CD4-positive, alpha-beta T cell treated with Interferon alpha-2 for 1 hour (primary cell): ENCODE results near the gene ADNP2.

Experiments
- DNase-seq, 2 donors: peaks; one replicate each; pipeline ENCODE4 v3.0.0-alpha.2; 2020 to 2022

The ADNP2 gene

DNA sequence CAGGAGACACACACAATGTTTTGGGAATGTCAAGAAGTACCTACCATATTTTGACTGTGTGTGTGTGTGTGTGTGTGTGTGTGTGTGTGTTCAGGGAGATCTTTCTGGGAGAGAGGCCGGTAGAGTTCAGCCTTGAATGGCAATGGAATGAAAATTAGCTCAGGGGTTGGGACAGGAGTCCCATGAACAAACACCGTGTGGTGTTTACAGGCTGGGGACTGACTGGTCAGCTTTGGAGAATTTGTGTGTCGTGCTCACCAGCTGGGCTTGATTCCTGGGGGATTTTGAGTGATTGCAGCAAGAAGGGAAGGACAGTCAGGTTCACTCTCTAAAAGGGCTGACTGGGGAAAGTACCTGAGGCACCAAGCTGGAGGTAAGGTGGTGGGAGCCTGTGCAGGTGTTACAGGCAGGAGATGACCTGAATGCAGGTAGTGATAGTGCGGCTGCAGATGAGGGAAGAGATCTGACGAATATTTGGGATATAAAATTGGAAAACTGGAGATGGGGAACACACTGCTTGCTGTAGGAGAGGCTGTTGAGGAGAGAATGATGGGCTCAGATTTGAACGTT, 2.5 kb upstream of the ADNP2 start:
- DNase-seq = no peak

DNA sequence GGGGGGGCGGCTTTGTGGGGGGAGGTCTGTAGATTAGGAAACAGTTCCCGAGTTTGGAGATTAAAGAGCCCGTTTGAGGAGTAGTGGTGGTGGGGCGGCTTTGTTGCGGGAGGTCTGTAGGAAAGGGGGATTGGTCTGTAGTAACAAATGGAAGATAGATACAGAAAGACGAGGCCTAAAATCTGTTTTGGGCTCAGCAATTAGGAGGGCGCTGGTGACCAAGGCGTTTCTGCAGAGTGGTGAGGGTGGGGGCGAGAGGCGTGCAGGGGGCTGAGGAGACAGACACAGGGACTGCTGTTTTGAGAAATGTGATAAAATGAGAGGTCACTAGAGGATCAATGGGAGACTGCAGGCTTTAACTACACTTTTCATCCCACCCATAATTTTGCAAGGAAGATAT, 1.6 kb upstream of the ADNP2 start:
- no peak for DNase-seq

DNA sequence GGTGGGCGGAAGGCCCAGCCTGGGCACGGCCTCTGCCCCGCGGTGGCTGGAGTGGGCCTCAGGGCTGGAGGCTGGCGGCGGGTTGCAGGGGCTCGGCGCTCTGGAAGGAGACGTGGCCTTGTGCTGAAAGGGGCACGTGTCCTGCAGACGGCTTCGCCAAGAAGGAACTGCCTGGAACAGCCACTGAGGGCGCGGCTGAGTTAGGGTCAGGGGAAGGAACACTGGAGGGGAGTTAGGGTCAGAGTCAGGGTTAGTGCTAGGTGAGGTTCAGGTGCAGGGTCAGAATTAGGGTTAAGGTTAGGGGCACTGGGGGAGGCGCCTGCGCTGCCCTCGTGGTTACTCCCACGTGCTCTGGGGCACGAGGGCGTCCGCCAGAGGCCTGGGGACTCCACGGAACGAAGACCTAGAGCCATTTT, 933 bp upstream of the ADNP2 start:
- no peak for DNase-seq

DNA sequence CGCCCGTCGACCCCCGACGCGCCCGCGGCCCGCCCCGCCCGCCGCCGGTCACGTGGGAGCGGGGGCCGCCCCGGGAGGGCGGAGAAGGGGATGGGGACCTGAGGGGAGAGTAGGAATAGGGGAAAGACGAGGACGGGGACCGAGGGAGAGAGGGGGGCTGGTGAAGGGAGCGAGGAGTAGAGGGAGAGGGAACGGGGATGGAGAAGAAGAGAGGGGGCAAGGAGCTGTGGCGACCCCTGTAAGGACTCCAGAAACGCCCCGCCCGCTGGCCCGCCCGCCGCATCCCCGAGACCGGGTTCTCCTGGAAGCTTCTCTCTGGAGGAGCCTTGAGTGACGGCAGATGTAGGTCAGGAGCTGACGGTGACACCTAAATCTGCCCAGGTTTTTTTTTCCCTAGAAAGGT, 615 bp downstream of the ADNP2 start:
- DNase-seq = no peak

GRCh38 chr18:80112624-80113248, 3.7 kb downstream of the ADNP2 start:
- DNase-seq = no peak

GRCh38 chr18:80115035-80115434, 6.0 kb downstream of the ADNP2 start:
- no peak for DNase-seq

- DNase-seq = no peak
Observed at GRCh38 chr18:80119111-80119510, 10.0 kb downstream of the ADNP2 start.

- no peak for DNase-seq
Observed at GRCh38 chr18:80120932-80121331, 11.9 kb downstream of the ADNP2 start.

- no peak for DNase-seq
Observed at GRCh38 chr18:80124131-80124530, 15.1 kb downstream of the ADNP2 start.

DNA sequence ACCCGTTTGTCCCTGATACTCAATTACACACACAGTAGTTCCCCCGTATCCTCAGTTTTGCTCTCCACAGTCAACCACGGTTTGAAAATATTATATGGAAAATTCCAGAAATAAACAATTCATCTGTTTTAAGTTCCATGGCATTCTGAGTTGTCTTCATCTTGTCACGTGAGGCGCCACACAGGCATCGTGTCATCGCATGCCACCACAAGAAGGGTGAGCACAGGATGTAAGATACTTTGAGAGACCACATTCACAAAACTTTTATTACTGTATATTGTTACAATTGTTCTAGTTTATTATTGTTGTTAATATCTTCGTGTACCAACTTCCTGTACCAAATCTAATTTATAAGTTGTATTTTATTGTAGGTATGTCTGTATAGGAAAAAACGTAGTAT, 17.7 kb downstream of the ADNP2 start:
- DNase-seq = no peak

DNA sequence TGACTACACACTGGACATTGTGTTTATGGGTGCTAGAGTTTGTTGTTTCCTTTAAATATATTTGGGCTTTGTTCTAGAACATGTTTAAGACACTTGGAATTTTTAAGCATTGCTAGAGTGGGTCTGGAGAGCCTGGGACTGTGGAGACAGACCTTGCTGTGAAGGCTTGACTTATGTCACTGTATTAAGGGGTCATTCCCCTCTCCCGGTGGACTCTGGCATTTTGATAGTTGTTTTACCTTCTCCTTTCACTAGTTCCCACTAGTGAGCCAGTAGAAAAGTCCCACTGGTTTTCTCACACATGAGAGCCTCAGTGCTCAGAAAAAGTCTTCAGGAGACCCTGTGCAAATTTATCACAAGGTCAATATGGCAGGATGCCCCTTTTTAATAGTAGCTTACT, 18.6 kb downstream of the ADNP2 start:
- DNase-seq = no peak

- no peak for DNase-seq
Observed at GRCh38 chr18:80129672-80130367, 20.8 kb downstream of the ADNP2 start.

DNA sequence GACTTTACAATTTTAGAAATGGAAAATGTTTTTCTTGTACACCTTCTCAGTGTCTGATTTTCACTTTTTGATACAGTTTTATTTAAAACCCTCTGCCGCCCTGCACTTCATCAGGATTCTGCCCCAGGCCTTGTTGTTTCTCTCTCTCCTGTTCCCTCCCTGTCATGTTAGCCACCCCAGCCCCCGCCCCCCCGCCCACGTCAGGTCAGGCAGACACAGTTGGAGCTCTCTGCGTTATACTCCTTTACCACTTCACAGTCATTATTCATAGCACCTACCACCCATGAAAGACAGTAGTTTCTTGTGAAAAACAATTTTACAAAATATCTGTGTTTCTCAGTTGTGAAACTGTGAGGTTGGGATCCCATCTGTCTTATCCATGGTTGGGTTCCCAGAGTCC, 21.5 kb downstream of the ADNP2 start:
- no peak for DNase-seq

- DNase-seq = no peak
Observed at GRCh38 chr18:80132180-80132812, 23.2 kb downstream of the ADNP2 start.

GRCh38 chr18:80133124-80133523, 24.1 kb downstream of the ADNP2 start:
- no peak for DNase-seq

GRCh38 chr18:80135136-80135535, 26.1 kb downstream of the ADNP2 start:
- DNase-seq = no peak

DNA sequence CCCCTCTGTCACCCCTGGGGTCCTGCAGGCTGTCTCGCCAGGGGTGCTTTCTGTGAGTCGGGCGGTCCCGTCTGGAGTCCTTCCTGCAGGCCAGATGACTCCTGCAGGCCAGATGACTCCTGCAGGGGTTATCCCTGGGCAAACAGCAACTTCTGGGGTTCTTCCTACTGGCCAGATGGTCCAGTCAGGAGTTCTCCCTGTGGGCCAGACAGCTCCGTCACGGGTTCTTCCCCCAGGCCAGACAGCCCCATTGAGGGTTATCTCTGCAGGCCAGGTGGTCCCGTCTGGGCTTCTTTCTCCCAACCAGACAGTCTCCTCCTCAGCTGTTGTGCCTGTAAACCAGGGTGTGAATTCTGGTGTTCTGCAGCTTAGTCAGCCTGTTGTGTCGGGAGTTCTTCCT, 27.6 kb downstream of the ADNP2 start:
- DNase-seq = no peak

GRCh38 chr18:80137137-80137536, 28.1 kb downstream of the ADNP2 start:
- no peak for DNase-seq

- no peak for DNase-seq
Observed at GRCh38 chr18:80137976-80138375, 28.9 kb downstream of the ADNP2 start.

GRCh38 chr18:80140455-80140985, 31.5 kb downstream of the ADNP2 start:
- DNase-seq = no peak

DNA sequence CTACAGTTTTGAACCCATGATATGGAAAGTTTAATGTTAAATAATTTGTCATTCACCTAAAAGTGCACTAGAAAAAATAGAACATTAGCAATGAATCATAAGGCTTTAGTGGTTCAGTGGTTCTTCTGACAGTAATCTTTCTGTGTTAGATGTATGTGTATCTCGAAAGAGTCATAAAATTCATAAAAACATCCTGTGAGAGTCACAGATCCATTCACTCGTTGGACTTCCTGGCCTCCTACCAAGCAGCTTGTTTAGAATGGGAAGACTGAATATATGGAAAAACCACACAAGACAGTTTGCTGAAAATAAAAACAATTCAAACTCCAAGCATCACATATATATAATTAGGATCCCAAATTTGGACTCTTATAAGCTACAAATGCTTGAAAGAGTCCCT, 34.8 kb downstream of the ADNP2 start:
- no peak for DNase-seq

- no peak for DNase-seq
Observed at GRCh38 chr18:80145196-80145804, 36.2 kb downstream of the ADNP2 start.

DNA sequence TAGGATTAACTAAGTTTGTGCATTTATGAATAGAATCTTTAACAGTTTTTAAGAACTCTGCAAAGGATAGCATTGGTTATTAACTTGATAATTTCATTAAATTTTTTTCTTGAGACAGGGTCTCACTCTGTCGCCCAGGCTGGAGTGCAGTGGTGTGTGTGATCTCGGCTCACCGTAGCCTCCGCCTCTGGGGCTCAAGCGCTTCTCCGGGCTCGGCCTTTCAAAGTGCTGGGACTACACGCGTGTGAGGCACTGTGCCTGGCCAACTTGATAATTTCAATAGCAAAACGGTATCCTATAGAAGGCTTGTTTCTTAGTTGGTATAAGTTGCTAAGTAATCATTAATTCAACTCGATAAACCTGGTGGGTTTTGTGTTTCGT, 38.0 kb downstream of the ADNP2 start:
- DNase-seq = no peak
